H1 (cell line): ENCODE results near the gene ZNF835. TPM values are rescaled to one million over a fixed set of nuclear protein-coding genes. Genes with fewer than 3 reads are reported as not detected.

Experiments
- CTCF ChIA-PET: fragments of 300-600 bp; sonication (Branson Sonifier 250); formaldehyde crosslinking; loops from one replicate; lab custom pipeline; 2021; ENCODE audit not compliant: partially characterized antibody; lab: Charles Lee
- POLR2A ChIA-PET: fragments of 300-600 bp; sonication (Branson Sonifier 250); formaldehyde crosslinking; loops from one replicate; lab custom pipeline; 2021; ENCODE audit warnings: inconsistent platforms; ENCODE audit not compliant: partially characterized antibody; lab: Charles Lee
- DNase-seq, 2 experiments: peaks; one replicate each; pipeline versions ENCODE4 v3.0.0 to v3.0.0-alpha.2; 2010 to 2022; ENCODE audit warnings: low spot score in 2 of 2, low read depth in 1 of 2, mixed read lengths in 1 of 2
- FAIRE-seq: peaks from 2 replicates; lab custom pipeline; 2011; peaks lifted over from hg19 to GRCh38; lab: Jason Lieb, UNC
- H2AFZ ChIP-seq: 2 replicates; pipeline ENCODE4 v1.8.1; 2012; ENCODE audit warnings: low read length, inconsistent platforms
- H2AK5ac ChIP-seq: 2 replicates; pipeline ENCODE4 v1.6.1; 2013; ENCODE audit warnings: low read depth, low read length
- H2BK120ac ChIP-seq: replicated peaks from 2 replicates; pipeline ENCODE3; 2013; ENCODE audit warnings: low read depth, low read length, inconsistent platforms
- H2BK12ac ChIP-seq: 2 replicates; pipeline ENCODE4 v1.6.1; 2013; ENCODE audit warnings: low read depth, low read length
- H2BK15ac ChIP-seq: 2 replicates; pipeline ENCODE4 v1.6.1; 2013; ENCODE audit warnings: low read length
- H2BK20ac ChIP-seq: 2 replicates; pipeline ENCODE4 v1.6.1; 2013; ENCODE audit warnings: low read length
- H2BK5ac ChIP-seq: 2 replicates; pipeline ENCODE4 v1.6.1; 2013; ENCODE audit warnings: low read depth, low read length
- H3K14ac ChIP-seq: 2 replicates; pipeline ENCODE4 v1.6.1; 2013; ENCODE audit warnings: inconsistent platforms; ENCODE audit not compliant: insufficient read length
- H3K18ac ChIP-seq: 2 replicates; pipeline ENCODE4 v1.6.1; 2013; ENCODE audit warnings: low read length; ENCODE audit errors: extremely low read depth
- H3K23ac ChIP-seq: 2 replicates; pipeline ENCODE4 v1.6.1; 2013; ENCODE audit warnings: inconsistent platforms; ENCODE audit not compliant: insufficient read length
- H3K23me2 ChIP-seq: 2 replicates; pipeline ENCODE4 v1.6.1; 2013; ENCODE audit warnings: low read depth, low read length
- H3K27ac ChIP-seq: 2 replicates; pipeline ENCODE4 v1.6.1; 2011; ENCODE audit warnings: low read depth, low read length, inconsistent platforms
- H3K27me3 ChIP-seq, 4 experiments: replicated peaks in 1 of 4; 1 replicate in 1 of 4; 2 replicates in 3 of 4; pipeline versions ENCODE4 v1.6.1 to v1.8.1; 2011 to 2013; ENCODE audit warnings: low read length in 3 of 4, mild to moderate bottlenecking in 3 of 4, inconsistent platforms in 2 of 4, mixed read lengths in 2 of 4, moderate library complexity in 1 of 4; ENCODE audit not compliant: control insufficient read depth in 3 of 4, insufficient read depth in 3 of 4; ENCODE audit errors: extremely low read depth in 1 of 4
- H3K36me3 ChIP-seq, 4 experiments: 2 replicates each; pipeline versions ENCODE4 v1.6.1 to v1.8.1; 2011 to 2013; ENCODE audit warnings: mild to moderate bottlenecking in 4 of 4, low read length in 3 of 4, moderate library complexity in 2 of 4, control low read depth in 1 of 4, inconsistent platforms in 1 of 4; ENCODE audit not compliant: insufficient read depth in 4 of 4, control insufficient read depth in 2 of 4
- H3K4ac ChIP-seq: replicated peaks from 2 replicates; pipeline ENCODE3; 2013; ENCODE audit warnings: low read length, low read depth, mixed read lengths, inconsistent platforms; ENCODE audit not compliant: insufficient read length
- H3K4me1 ChIP-seq, 4 experiments: replicated peaks in 1 of 4; 1 replicate in 1 of 4; 2 replicates in 3 of 4; pipeline versions ENCODE4 v1.6.1 to v1.8.1; 2011 to 2013; ENCODE audit warnings: low read length in 3 of 4, inconsistent platforms in 2 of 4, mixed read lengths in 1 of 4; ENCODE audit not compliant: insufficient read depth in 4 of 4, control insufficient read depth in 3 of 4
- H3K4me2 ChIP-seq, 2 experiments: 2 replicates each; pipeline versions ENCODE4 v1.6.1 to v1.8.1; 2011 to 2013; ENCODE audit warnings: low read depth in 2 of 2, low read length in 2 of 2, control low read depth in 1 of 2, inconsistent platforms in 1 of 2, mild to moderate bottlenecking in 1 of 2; ENCODE audit not compliant: insufficient read depth in 1 of 2
- H3K4me3 ChIP-seq, 4 experiments: fragments of 200-600, 300-600 bp in 1 of 4; sonication (generic), shearing (Covaris generic), sonication (Bioruptor Twin) in 1 of 4; 2 replicates each; pipeline versions ENCODE4 v1.5.1 to v1.8.1; 2011 to 2016; ENCODE audit warnings: low read length in 4 of 4, low read depth in 3 of 4, control low read depth in 2 of 4, inconsistent platforms in 2 of 4, mild to moderate bottlenecking in 2 of 4, mixed read lengths in 1 of 4, moderate library complexity in 1 of 4; ENCODE audit not compliant: insufficient read depth in 2 of 4; ENCODE audit errors: extremely low read depth in 1 of 4
- H3K56ac ChIP-seq: replicated peaks from 2 replicates; pipeline ENCODE3; 2013; ENCODE audit warnings: low read depth, mild to moderate bottlenecking, mixed read lengths, low read length, inconsistent platforms; ENCODE audit not compliant: insufficient read length
- H3K79me1 ChIP-seq: 2 replicates; pipeline ENCODE4 v1.6.1; 2013; ENCODE audit warnings: low read depth, low read length, control low read depth
- H3K79me2 ChIP-seq, 2 experiments: 2 replicates each; pipeline versions ENCODE4 v1.6.1 to v1.8.1; 2012 to 2013; ENCODE audit warnings: low read length in 2 of 2, mild to moderate bottlenecking in 2 of 2, inconsistent platforms in 1 of 2; ENCODE audit not compliant: insufficient read depth in 2 of 2, control insufficient read depth in 1 of 2
- H3K9ac ChIP-seq, 4 experiments: replicated peaks in 1 of 4; 1 replicate in 1 of 4; 2 replicates in 3 of 4; pipeline versions ENCODE4 v1.6.1 to v1.8.1; 2011 to 2013; ENCODE audit warnings: low read depth in 3 of 4, low read length in 3 of 4, control low read depth in 2 of 4, mild to moderate bottlenecking in 2 of 4, moderate library complexity in 2 of 4, inconsistent platforms in 1 of 4; ENCODE audit errors: extremely low read depth in 1 of 4
- H3K9me3 ChIP-seq, 2 experiments: 2 replicates each; pipeline versions ENCODE4 v1.6.1 to v1.8.1; 2012 to 2013; ENCODE audit warnings: mild to moderate bottlenecking in 2 of 2, moderate library complexity in 2 of 2, control low read depth in 1 of 2, inconsistent platforms in 1 of 2, low read depth in 1 of 2, low read length in 1 of 2, mixed read lengths in 1 of 2; ENCODE audit not compliant: insufficient read depth in 2 of 2
- H4K20me1 ChIP-seq, 2 experiments: replicated peaks in 1 of 2; 2 replicates each; pipeline versions ENCODE3 to v1.8.1; 2011 to 2013; ENCODE audit warnings: inconsistent platforms in 2 of 2, low read length in 2 of 2, mild to moderate bottlenecking in 1 of 2; ENCODE audit not compliant: insufficient read depth in 2 of 2, control insufficient read depth in 1 of 2
- H4K5ac ChIP-seq: 2 replicates; pipeline ENCODE4 v1.6.1; 2013; ENCODE audit warnings: low read length, low read depth, mixed read lengths, inconsistent platforms; ENCODE audit not compliant: insufficient read length
- H4K8ac ChIP-seq: 2 replicates; pipeline ENCODE4 v1.8.0; 2013; ENCODE audit warnings: mild to moderate bottlenecking, moderate library complexity, low read length, inconsistent platforms; ENCODE audit not compliant: insufficient read depth; ENCODE audit errors: extremely low read depth
- H4K91ac ChIP-seq: replicated peaks from 2 replicates; pipeline ENCODE3; 2013; ENCODE audit warnings: low read length, mixed read lengths, inconsistent platforms; ENCODE audit not compliant: insufficient read length
- BRCA1 ChIP-seq: IDR thresholded peaks from 2 replicates; pipeline ENCODE4 v1.6.1; 2012; ENCODE audit warnings: low read depth, low read length, improper control_type of control experiment
- CREB1 ChIP-seq: IDR thresholded peaks from 2 replicates; pipeline ENCODE4 v1.6.1; 2012; ENCODE audit warnings: inconsistent platforms
- GTF2F1 ChIP-seq: IDR thresholded peaks from 2 replicates; pipeline ENCODE4 v1.6.1; 2012; ENCODE audit warnings: low read depth, low read length, improper control_type of control experiment, borderline replicate concordance
- JUN ChIP-seq: IDR thresholded peaks from 2 replicates; pipeline ENCODE4 v1.6.1; 2011; ENCODE audit warnings: low read depth, mild to moderate bottlenecking, improper control_type of control experiment, low read length
- KDM4A ChIP-seq: IDR thresholded peaks from one replicate; pipeline ENCODE4 v1.7.1; 2012; ENCODE audit warnings: low read depth, mild to moderate bottlenecking, moderate library complexity, low read length, inconsistent platforms; ENCODE audit not compliant: severe bottlenecking
- NRF1 ChIP-seq: IDR thresholded peaks from 2 replicates; pipeline ENCODE4 v1.6.1; 2011; ENCODE audit warnings: mild to moderate bottlenecking, low read depth, low read length, improper control_type of control experiment
- PHF8 ChIP-seq: fragments of 200-600 bp; sonication (generic); conservative IDR thresholded peaks from 2 replicates; pipeline ENCODE4 v1.7.1; 2012; ENCODE audit warnings: low read depth, mild to moderate bottlenecking, inconsistent platforms, low read length, moderate library complexity
- POU5F1 ChIP-seq: IDR thresholded peaks from 2 replicates; pipeline ENCODE4 v1.6.1; 2011; ENCODE audit warnings: low read depth, mild to moderate bottlenecking, low read length, moderate library complexity
- RFX5 ChIP-seq: IDR thresholded peaks from 2 replicates; pipeline ENCODE4 v1.6.1; 2011; ENCODE audit warnings: low read depth, low read length, improper control_type of control experiment, borderline replicate concordance
- RXRA ChIP-seq: IDR thresholded peaks from 2 replicates; pipeline ENCODE4 v1.6.1; 2011; ENCODE audit warnings: low read depth, mild to moderate bottlenecking, low read length, moderate library complexity; ENCODE audit not compliant: insufficient read depth
- SP2 ChIP-seq: IDR thresholded peaks from 2 replicates; pipeline ENCODE4 v1.6.1; 2012; ENCODE audit warnings: mild to moderate bottlenecking, low read length, inconsistent platforms
- TCF12 ChIP-seq: IDR thresholded peaks from 2 replicates; pipeline ENCODE4 v1.6.1; 2011; ENCODE audit warnings: low read depth, mild to moderate bottlenecking, low read length
- WGBS, 2 experiments: shearing (Covaris generic) in 1 of 2; methylation state at CpG; one replicate each; pipeline versions ENCODE4 v1.1.6 to v1.1.7; 2013 to 2015; ENCODE audit warnings: low lambda C conversion rate in 2 of 2, mixed read lengths in 2 of 2, inconsistent platforms in 1 of 2, low coverage in 1 of 2, missing lambda C conversion rate in 1 of 2; ENCODE audit not compliant: insufficient replicate concordance in 2 of 2, insufficient coverage in 1 of 2, insufficient read length in 1 of 2; ENCODE audit errors: extremely low coverage in 1 of 2, missing lambda C conversion rate in 1 of 2; 5-methylcytosine and 5-hydroxymethylcytosine counted together
- polyA plus RNA-seq, 7 experiments: library from polyadenylated mRNA; depleted of rRNA in 3 of 7; stranded (reverse) in 5 of 7; unstranded in 2 of 7; fragments of >200 nt in 5 of 7; fragments of 200-250 nt in 2 of 7; gene quantifications; 1 replicate in 5 of 7; 2 replicates in 1 of 7; 4 replicates in 1 of 7; pipeline versions ENCODE4 v1.2.1 to v1.2.3, GENCODE V29; 2011 to 2013; ENCODE audit warnings: missing spikeins in 2 of 7, mixed read lengths in 2 of 7
- total RNA-seq: library from RNA; stranded (reverse); fragmentation: NEBNext Ultra II Directional; extraction: Animal tissue kit (Norgen Biotek cat#: 25700); gene quantifications from 2 replicates; pipeline ENCODE4 v1.2.1, GENCODE V29; 2021
- TF ChIP-seq, protein P1 (sequence below): IDR thresholded peaks from 2 replicates; pipeline ENCODE4 v1.6.1; 2012; ENCODE audit warnings: inconsistent platforms
- TF ChIP-seq, protein P2 (sequence below): IDR thresholded peaks from 2 replicates; pipeline ENCODE4 v1.6.1; 2011; ENCODE audit warnings: low read length, improper control_type of control experiment

The ZNF835 gene
- total and polyA plus RNA-seq, 2 of the 8 experiments (the other 6 are each of a cell fraction or from before 2014, with no cell fraction given): 0.02 to 1.8 TPM

DNA sequence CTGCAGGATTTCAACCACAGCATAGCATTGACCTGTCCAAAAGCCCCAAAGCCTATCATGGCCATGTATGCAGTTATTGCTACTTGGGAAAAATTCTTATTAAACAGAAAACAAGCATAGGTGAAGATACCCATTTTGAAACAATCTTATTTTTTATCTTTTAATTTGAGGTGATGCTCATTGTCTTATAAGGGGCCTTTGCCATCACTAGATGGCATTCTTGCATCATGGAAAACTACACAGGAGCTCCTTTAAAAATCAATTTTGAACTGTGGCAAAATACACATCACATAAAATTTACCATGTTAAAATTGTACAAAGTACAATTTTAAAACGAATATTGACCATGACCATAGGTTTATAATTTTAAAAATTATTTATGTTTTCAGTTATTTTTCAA is 38.9 kb upstream of the ZNF835 start:
- Histone ChIP-seq H4K20me1 (no peaks in the 10 kb centered on the region), H4K5ac (no peak overlapping the region), H3K23me2 (no peaks in the 10 kb centered on the region), H4K8ac (no peak overlapping the region), H2BK120ac (no peak overlapping the region), H2BK20ac (no peak overlapping the region), H3K9me3 (peaks cover 57 to 72% of the 10 kb centered on the region in 2 experiments), H4K91ac (no peak overlapping the region), H3K23ac (no peak overlapping the region), H2BK5ac (no peak overlapping the region), H3K9ac (no peak overlapping the region), H3K27me3 (no peaks in the 10 kb centered on the region), H2BK15ac (no peak overlapping the region), H3K4me3 (no peak overlapping the region), H3K79me2 (no peaks in the 10 kb centered on the region), H2AFZ (no peak overlapping the region), H2BK12ac (no peak overlapping the region), H3K4me1 (no peaks in the 10 kb centered on the region), H3K4ac (no peak overlapping the region), H3K14ac (no peak overlapping the region), H3K27ac (no peak overlapping the region), H3K18ac (no peak overlapping the region), H3K79me1 (no peaks in the 10 kb centered on the region), H3K56ac (no peak overlapping the region), H3K36me3 (no peaks in the 10 kb centered on the region), H3K4me2 (no peak overlapping the region), H2AK5ac (no peak overlapping the region)
- ChIA-PET CTCF (no interaction called here), POLR2A (no interaction called here)
- FAIRE-seq (no peak), DNase-seq (no peak)
- 20% methylated on average over 1 of the region's 1 CpG; no CpG with 5 or more reads in 1 of the 2 experiments for WGBS, 2 experiments
- TF ChIP-seq RXRA (no peak), BRCA1 (no peak), SP2 (no peak), TCF12 (no peak), KDM4A (no peak), GTF2F1 (no peak), RFX5 (no peak), CREB1 (no peak), JUN (no peak), PHF8 (no peak), NRF1 (no peak), POU5F1 (no peak)
- TF ChIP-seq, protein P1, sequence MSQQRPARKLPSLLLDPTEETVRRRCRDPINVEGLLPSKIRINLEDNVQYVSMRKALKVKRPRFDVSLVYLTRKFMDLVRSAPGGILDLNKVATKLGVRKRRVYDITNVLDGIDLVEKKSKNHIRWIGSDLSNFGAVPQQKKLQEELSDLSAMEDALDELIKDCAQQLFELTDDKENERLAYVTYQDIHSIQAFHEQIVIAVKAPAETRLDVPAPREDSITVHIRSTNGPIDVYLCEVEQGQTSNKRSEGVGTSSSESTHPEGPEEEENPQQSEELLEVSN: no peak
- TF ChIP-seq, protein P2, sequence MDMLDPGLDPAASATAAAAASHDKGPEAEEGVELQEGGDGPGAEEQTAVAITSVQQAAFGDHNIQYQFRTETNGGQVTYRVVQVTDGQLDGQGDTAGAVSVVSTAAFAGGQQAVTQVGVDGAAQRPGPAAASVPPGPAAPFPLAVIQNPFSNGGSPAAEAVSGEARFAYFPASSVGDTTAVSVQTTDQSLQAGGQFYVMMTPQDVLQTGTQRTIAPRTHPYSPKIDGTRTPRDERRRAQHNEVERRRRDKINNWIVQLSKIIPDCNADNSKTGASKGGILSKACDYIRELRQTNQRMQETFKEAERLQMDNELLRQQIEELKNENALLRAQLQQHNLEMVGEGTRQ: no peak
